NCI-H2196 (cell line): ENCODE data around the gene CELF4.

Source experiments
- DNase-seq: peaks from one replicate; lab custom pipeline; 2025; ENCODE audit not compliant: unreplicated experiment; lab: John Stamatoyannopoulos, UW

Gene CELF4

GRCh38 chr18:37328946-37329719 lies 236.5 kb downstream of the CELF4 start:
- no peak for DNase-seq

GRCh38 chr18:37327063-37327577 lies 238.5 kb downstream of the CELF4 start:
- DNase-seq: no peak

GRCh38 chr18:37322492-37323035 lies 243.0 kb downstream of the CELF4 start:
- peak; percentile 26 for DNase-seq

GRCh38 chr18:37321582-37322491 lies 243.8 kb downstream of the CELF4 start:
- DNase-seq: no peak

GRCh38 chr18:37320317-37320716 lies 245.3 kb downstream of the CELF4 start:
- no peak for DNase-seq

DNA sequence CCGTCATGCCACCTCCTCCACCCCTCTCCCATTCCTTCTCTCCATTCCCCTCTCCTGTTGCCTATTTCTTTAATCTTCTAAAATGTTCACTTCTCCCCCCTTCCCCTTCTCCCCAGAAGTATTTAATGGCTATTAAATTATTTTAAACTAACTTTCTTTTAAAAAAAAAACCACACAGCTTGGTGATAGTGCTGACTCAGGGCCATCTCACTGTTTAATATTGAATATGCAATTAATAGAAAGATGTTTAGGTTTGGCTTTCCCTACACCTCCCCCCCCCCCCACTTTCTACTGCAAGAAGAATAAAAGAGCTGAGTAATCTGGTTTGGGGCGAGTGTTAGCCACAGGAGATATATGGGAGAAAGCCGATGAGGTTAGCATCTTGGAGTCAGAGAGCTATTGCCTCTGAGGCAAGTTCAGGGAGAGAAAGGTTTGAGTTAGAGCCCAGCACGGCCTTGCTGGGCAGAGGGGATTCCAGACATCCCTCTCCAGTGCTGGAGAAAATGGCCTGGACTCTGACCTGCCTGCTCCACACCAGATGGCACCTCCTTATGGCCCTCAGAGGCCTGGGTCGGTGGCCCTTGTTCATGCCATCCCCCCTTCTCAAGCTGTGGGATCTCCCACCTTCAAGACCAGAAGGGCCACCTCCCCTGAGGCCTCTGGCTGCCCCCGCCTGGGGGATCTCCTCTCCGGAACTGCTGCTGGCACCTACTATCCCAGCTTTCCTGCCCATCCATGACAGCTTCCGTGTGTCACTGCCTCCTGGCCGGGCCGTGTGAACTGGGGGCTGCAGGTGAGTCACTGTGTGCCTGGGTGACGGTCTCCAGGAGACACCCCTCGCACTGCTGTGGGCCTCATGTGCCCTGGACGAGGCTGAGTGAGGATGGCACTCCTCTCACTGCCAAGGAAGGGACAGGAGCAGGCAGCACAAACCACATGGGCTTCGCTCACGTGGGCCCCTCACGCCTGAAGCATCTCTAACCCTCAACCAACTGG lies 246.9 kb downstream of the CELF4 start:
- DNase-seq: no peak

GRCh38 chr18:37317486-37317885 lies 248.1 kb downstream of the CELF4 start:
- DNase-seq: no peak

GRCh38 chr18:37316468-37316867 lies 249.1 kb downstream of the CELF4 start:
- no peak for DNase-seq

- no peak for DNase-seq
These were observed 249.7 kb downstream of the CELF4 start for GRCh38 chr18:37315935-37316334.

DNA sequence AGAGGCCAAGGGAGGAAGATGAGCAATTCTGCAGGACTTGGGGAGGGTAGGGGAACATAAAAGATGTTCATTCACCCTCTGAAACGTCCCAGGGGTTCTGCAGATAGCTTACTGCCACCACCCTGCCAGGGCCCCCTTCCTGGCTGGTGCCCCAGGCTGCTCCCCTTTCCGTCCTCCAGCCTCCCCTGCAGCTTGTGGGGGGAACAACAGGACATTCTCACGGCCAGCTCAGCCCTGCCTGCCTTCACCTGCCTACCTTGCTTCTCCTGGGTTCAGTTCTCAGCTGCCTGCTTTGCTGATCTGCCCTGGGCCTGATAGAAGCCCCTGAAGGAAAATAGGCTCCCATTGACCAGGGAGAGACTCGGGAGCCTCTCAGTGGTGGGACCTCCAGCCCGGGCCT lies 251.1 kb downstream of the CELF4 start:
- no peak for DNase-seq

GRCh38 chr18:37313624-37314023 lies 252.0 kb downstream of the CELF4 start:
- no peak for DNase-seq

DNA sequence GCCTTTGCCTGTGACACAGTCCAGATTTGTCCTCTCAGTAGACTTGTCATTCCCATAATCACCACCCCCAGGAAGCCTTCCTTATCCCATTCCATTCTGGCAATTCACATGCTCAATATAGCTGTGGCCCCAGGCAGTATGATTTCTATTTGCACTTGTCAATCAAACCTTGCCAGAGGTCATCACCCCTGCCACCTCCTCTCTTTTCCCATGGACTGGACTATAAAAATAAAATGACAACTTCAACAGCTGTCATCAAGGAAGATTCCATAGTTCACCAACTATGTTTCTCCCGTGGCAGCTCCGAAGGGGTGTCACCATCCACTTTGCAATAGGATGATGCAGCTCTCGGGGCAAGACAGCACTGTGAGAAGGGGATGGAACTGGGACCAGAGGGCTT lies 255.7 kb downstream of the CELF4 start:
- DNase-seq: no peak

DNA sequence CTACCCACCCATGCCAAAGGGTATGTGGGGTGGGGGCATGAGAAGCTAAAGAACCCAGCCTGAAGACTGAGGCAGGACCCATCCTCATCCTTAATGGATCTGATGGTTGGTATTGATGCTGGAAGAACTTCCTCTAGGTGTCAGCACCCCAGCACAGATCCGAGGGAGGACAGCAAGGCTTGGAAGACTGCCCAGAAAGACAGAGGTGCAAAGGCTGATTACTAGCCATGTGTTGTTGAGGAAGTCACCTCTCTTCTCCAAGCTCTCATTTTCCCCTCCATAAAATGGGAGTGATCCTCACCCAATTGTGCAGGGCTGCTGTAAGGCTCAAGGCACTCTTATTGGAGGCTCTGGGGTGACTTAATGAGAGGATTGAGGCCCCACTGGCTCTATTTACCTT lies 256.5 kb downstream of the CELF4 start:
- DNase-seq: peak; percentile 13

- DNase-seq: no peak
These were observed 258.4 kb downstream of the CELF4 start for GRCh38 chr18:37307181-37307580.

- no peak for DNase-seq
These were observed 259.2 kb downstream of the CELF4 start for GRCh38 chr18:37306432-37306831.

DNA sequence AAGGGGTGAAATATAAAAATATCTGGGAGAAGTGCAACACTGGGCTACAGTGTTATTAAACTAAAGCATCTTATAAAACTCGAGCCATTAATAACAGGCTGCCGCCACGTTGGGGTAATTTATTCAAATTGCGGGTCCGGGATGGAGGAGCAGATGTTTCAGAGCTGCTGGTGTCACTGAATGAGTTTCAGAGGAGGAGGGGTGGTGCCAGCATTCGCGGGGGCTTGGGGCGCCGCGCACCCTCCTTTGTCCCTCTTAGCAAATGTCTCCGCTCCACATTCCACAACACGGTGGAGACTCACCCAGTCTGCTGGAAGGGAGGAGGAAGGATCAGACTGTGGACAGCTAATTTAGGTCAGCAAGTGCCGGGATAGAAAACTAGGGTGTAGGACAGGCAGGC lies 260.5 kb downstream of the CELF4 start:
- DNase-seq: no peak

GRCh38 chr18:37304012-37304680 lies 261.5 kb downstream of the CELF4 start:
- no peak for DNase-seq

DNA sequence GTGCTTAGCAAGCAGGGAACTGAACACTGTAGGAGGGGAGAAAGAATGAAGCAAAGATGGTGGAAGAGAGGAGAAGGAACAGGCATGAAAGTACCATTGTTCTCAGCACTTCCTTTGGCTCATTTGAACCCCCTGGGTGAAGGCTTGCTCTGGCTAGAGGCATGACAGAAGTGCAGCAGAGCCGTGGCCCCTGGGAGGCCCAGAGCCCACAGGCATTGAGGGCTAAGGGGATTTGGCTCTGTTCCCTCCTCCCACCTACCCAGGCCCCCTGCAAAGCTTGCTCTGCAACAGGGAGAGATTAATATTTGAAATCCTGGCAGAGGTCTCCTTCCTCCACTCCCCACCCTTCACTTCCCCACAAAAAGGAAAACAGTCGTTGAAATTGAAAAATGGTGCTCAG lies 262.6 kb downstream of the CELF4 start:
- no peak for DNase-seq

DNA sequence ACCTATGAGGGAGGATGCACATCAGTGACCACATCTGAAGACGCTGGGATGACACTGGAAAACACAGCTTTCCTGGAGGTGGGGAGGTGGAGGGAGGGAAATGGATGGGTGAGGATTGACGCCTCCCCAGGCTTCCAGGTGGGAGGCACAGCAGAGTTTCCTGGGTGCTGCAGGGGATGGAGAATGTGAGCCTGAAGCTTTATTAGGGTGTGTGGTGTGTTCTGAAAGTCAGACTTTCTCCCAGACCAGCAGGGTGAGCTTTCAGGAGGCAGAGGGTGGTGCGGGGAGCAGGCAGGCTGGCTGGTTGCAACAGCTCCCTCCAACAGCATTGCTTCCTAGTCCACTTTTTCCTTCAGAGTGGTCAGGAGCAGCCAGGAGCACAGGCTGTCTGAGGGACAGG lies 263.1 kb downstream of the CELF4 start:
- no peak for DNase-seq
